ENCODE results near the gene PARD3B.

PARD3B gene

GRCh38 chr2:204870053-204870452 is 324.8 kb downstream of the PARD3B start:
- no peak for TF ChIP-seq POLR2A (IDR thresholded peaks at IDR 0.05; ENCODE audit: extremely low read depth, insufficient read length)
- TF ChIP-seq, protein P1, sequence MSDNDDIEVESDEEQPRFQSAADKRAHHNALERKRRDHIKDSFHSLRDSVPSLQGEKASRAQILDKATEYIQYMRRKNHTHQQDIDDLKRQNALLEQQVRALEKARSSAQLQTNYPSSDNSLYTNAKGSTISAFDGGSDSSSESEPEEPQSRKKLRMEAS (IDR thresholded peaks at IDR 0.05; ENCODE audit: low read depth, low read length), result no peak
- TF ChIP-seq, protein P2, sequence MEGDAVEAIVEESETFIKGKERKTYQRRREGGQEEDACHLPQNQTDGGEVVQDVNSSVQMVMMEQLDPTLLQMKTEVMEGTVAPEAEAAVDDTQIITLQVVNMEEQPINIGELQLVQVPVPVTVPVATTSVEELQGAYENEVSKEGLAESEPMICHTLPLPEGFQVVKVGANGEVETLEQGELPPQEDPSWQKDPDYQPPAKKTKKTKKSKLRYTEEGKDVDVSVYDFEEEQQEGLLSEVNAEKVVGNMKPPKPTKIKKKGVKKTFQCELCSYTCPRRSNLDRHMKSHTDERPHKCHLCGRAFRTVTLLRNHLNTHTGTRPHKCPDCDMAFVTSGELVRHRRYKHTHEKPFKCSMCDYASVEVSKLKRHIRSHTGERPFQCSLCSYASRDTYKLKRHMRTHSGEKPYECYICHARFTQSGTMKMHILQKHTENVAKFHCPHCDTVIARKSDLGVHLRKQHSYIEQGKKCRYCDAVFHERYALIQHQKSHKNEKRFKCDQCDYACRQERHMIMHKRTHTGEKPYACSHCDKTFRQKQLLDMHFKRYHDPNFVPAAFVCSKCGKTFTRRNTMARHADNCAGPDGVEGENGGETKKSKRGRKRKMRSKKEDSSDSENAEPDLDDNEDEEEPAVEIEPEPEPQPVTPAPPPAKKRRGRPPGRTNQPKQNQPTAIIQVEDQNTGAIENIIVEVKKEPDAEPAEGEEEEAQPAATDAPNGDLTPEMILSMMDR (IDR thresholded peaks at IDR 0.05; ENCODE audit: low read depth, low read length), result no peak
- TF ChIP-seq MYC (IDR thresholded peaks at IDR 0.05; ENCODE audit: low read depth, low read length), result no peak
- no peak overlapping the region for H3K4me3 ChIP-seq (ENCODE audit: low read depth, low read length)
- DNase-seq (ENCODE audit: low read depth), result no peak

DNA sequence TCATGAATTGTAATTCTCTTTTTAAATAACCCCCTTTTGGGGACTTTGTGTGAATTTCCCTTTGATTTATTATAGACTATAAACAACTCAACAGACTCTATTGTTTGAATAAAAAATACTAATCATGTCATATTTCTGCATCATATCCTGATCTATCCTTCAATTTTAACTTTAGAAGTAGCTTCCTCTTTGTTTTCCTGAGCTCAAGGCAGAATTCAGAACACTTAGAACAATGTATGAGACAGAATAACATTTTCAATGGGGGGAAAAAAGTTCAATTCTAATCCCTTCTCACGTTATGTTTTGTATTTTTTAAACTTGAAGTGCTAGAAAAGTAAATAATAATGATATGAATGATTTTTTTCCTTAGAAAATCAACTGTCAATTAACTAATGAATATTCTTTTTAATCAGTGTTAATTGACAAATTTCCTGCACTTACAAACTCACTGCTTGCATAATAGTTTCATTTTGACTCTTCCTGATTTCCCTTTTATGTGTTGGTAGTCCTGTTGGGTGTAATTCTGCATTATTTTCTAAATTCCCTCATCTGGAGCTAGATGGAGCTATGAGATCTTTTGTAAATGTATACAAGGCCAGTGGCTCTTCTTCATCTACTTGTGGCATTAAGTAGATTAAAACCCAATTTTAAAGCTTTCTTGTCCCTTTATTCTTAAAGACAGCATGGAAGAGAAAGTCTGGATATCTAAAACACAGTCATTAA is 326.1 kb downstream of the PARD3B start:
- peak; percentile 45 for DNase-seq (ENCODE audit: low read depth)
- TF ChIP-seq, protein P1 (IDR thresholded peaks at IDR 0.05; ENCODE audit: low read depth, low read length), result no peak
- TF ChIP-seq, protein P2 (IDR thresholded peaks at IDR 0.05; ENCODE audit: low read depth, low read length), result no peak
- no peak for TF ChIP-seq POLR2A (IDR thresholded peaks at IDR 0.05; ENCODE audit: extremely low read depth, insufficient read length)
- TF ChIP-seq MYC (IDR thresholded peaks at IDR 0.05; ENCODE audit: low read depth, low read length), result no peak
- no peak overlapping the region for H3K4me3 ChIP-seq (ENCODE audit: low read depth, low read length)

GRCh38 chr2:204876311-204876710 is 331.0 kb downstream of the PARD3B start:
- H3K4me3 ChIP-seq (ENCODE audit: low read depth, low read length), result no peak overlapping the region
- TF ChIP-seq, protein P1 (IDR thresholded peaks at IDR 0.05; ENCODE audit: low read depth, low read length), result no peak
- TF ChIP-seq, protein P2 (IDR thresholded peaks at IDR 0.05; ENCODE audit: low read depth, low read length), result no peak
- no peak for TF ChIP-seq MYC (IDR thresholded peaks at IDR 0.05; ENCODE audit: low read depth, low read length)
- no peak for TF ChIP-seq POLR2A (IDR thresholded peaks at IDR 0.05; ENCODE audit: extremely low read depth, insufficient read length)
- no peak for DNase-seq (ENCODE audit: low read depth)

- TF ChIP-seq MYC (IDR thresholded peaks at IDR 0.05; ENCODE audit: low read depth, low read length), result no peak
- TF ChIP-seq, protein P2 (IDR thresholded peaks at IDR 0.05; ENCODE audit: low read depth, low read length), result no peak
- no peak for TF ChIP-seq POLR2A (IDR thresholded peaks at IDR 0.05; ENCODE audit: extremely low read depth, insufficient read length)
- TF ChIP-seq, protein P1 (IDR thresholded peaks at IDR 0.05; ENCODE audit: low read depth, low read length), result no peak
- no peak overlapping the region for H3K4me3 ChIP-seq (ENCODE audit: low read depth, low read length)
- no peak for DNase-seq (ENCODE audit: low read depth)
These were observed 332.4 kb downstream of the PARD3B start for GRCh38 chr2:204877691-204878090.

- DNase-seq (ENCODE audit: low read depth), result no peak
- no peak overlapping the region for H3K4me3 ChIP-seq (ENCODE audit: low read depth, low read length)
- TF ChIP-seq, protein P1 (IDR thresholded peaks at IDR 0.05; ENCODE audit: low read depth, low read length), result no peak
- TF ChIP-seq, protein P2 (IDR thresholded peaks at IDR 0.05; ENCODE audit: low read depth, low read length), result no peak
- no peak for TF ChIP-seq POLR2A (IDR thresholded peaks at IDR 0.05; ENCODE audit: extremely low read depth, insufficient read length)
- no peak for TF ChIP-seq MYC (IDR thresholded peaks at IDR 0.05; ENCODE audit: low read depth, low read length)
These were observed 335.7 kb downstream of the PARD3B start for GRCh38 chr2:204880928-204881327.
